H1 (cell line): ENCODE measurements around the gene PPP3R2.

Source experiments
- EGR1 ChIP-seq: IDR thresholded peaks from 2 replicates; pipeline ENCODE4 v1.6.1; 2011; ENCODE audit warnings: low read depth, low read length, borderline replicate concordance
- EZH2 ChIP-seq: fragments of 200-600 bp; sonication (generic); IDR thresholded peaks from 2 replicates; pipeline ENCODE4 v1.7.1; 2012; ENCODE audit warnings: low read depth, mild to moderate bottlenecking, moderate library complexity, low read length, inconsistent platforms; ENCODE audit not compliant: severe bottlenecking
- KDM4A ChIP-seq: IDR thresholded peaks from one replicate; pipeline ENCODE4 v1.7.1; 2012; ENCODE audit warnings: low read depth, mild to moderate bottlenecking, moderate library complexity, low read length, inconsistent platforms; ENCODE audit not compliant: severe bottlenecking
- POLR2A ChIP-seq, 2 experiments: IDR thresholded peaks; 1 replicate in 1 of 2; 2 replicates in 1 of 2; pipeline ENCODE4 v1.6.1; 2011; ENCODE audit warnings: low read depth in 2 of 2, low read length in 2 of 2, mild to moderate bottlenecking in 2 of 2; ENCODE audit errors: control extremely low read depth in 1 of 2
- RXRA ChIP-seq: IDR thresholded peaks from 2 replicates; pipeline ENCODE4 v1.6.1; 2011; ENCODE audit warnings: low read depth, mild to moderate bottlenecking, low read length, moderate library complexity; ENCODE audit not compliant: insufficient read depth
- TAF7 ChIP-seq: optimal IDR thresholded peaks from 2 replicates; pipeline ENCODE3; 2011; ENCODE audit warnings: low read depth, mild to moderate bottlenecking, inconsistent platforms, low read length, moderate library complexity, borderline replicate concordance
- ZNF274 ChIP-seq: IDR thresholded peaks from 2 replicates; pipeline ENCODE4 v1.7.0; 2012; ENCODE audit warnings: low read length, borderline replicate concordance; ENCODE audit errors: extremely low read depth
- TF ChIP-seq, protein P1 (sequence below), 3 experiments: IDR thresholded peaks; 1 replicate in 2 of 3; 2 replicates in 1 of 3; pipeline versions ENCODE4 v1.5.1 to v1.6.1; 2011; ENCODE audit warnings: low read length in 3 of 3, mild to moderate bottlenecking in 3 of 3, inconsistent platforms in 2 of 3, low read depth in 1 of 3, moderate library complexity in 1 of 3; ENCODE audit not compliant: insufficient read depth in 1 of 3; ENCODE audit errors: control extremely low read depth in 1 of 3

DNA sequence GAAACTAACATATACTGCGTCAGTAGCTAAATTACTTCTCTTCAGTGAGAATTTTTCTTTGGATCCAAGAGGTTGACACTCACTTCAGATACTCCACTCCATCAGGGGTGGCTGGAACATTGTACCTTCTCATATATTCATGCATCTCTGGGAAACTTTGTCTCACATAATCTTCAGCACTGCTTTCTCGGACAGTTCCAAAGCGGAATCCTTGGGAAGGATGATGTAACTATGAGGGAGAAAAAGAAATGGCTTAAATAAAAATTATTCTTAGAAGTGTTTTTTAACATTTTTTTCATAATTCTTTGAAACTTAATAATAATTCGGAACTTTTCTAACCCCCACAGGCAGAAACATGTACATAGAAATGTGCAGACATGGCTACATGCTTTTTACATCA lies 33.4 kb upstream of the PPP3R2 start:
- TF ChIP-seq POLR2A (IDR thresholded peaks at IDR 0.05; ENCODE audit: control extremely low read depth in 1 of 2, low read depth in 2 of 2, low read length in 2 of 2) (no peak), EGR1 (no peak), EZH2 (no peak), ZNF274 (no peak), TAF7 (no peak), KDM4A (no peak), RXRA (no peak)
- TF ChIP-seq, protein P1, sequence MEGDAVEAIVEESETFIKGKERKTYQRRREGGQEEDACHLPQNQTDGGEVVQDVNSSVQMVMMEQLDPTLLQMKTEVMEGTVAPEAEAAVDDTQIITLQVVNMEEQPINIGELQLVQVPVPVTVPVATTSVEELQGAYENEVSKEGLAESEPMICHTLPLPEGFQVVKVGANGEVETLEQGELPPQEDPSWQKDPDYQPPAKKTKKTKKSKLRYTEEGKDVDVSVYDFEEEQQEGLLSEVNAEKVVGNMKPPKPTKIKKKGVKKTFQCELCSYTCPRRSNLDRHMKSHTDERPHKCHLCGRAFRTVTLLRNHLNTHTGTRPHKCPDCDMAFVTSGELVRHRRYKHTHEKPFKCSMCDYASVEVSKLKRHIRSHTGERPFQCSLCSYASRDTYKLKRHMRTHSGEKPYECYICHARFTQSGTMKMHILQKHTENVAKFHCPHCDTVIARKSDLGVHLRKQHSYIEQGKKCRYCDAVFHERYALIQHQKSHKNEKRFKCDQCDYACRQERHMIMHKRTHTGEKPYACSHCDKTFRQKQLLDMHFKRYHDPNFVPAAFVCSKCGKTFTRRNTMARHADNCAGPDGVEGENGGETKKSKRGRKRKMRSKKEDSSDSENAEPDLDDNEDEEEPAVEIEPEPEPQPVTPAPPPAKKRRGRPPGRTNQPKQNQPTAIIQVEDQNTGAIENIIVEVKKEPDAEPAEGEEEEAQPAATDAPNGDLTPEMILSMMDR (IDR thresholded peaks at IDR 0.05; ENCODE audit: control extremely low read depth in 1 of 3, insufficient read depth in 1 of 3, low read depth in 1 of 3, low read length in 3 of 3): no peak
